ENCODE results near the gene PEX14.

- TF ChIP-seq OSR1 (CRISPR knock-in tag; IDR thresholded peaks at IDR 0.05) (no peak), PPARA (CRISPR knock-in tag; IDR thresholded peaks at IDR 0.05; ENCODE audit: borderline replicate concordance) (no peak), ZC3H10 (CRISPR knock-in tag; IDR thresholded peaks at IDR 0.05) (no peak), PATZ1 (CRISPR knock-in tag; IDR thresholded peaks at IDR 0.05; ENCODE audit: borderline replicate concordance) (no peak), GLIS3 (CRISPR knock-in tag; IDR thresholded peaks at IDR 0.05) (no peak), ISL1 (CRISPR knock-in tag; IDR thresholded peaks at IDR 0.05) (no peak)
- TF ChIP-seq, protein P1, sequence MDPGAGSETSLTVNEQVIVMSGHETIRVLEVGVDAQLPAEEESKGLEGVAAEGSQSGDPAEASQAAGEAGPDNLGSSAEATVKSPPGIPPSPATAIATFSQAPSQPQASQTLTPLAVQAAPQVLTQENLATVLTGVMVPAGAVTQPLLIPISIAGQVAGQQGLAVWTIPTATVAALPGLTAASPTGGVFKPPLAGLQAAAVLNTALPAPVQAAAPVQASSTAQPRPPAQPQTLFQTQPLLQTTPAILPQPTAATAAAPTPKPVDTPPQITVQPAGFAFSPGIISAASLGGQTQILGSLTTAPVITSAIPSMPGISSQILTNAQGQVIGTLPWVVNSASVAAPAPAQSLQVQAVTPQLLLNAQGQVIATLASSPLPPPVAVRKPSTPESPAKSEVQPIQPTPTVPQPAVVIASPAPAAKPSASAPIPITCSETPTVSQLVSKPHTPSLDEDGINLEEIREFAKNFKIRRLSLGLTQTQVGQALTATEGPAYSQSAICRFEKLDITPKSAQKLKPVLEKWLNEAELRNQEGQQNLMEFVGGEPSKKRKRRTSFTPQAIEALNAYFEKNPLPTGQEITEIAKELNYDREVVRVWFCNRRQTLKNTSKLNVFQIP (CRISPR knock-in tag; IDR thresholded peaks at IDR 0.05; ENCODE audit: borderline replicate concordance, low read depth) = no peak
- TF ChIP-seq, protein P2, sequence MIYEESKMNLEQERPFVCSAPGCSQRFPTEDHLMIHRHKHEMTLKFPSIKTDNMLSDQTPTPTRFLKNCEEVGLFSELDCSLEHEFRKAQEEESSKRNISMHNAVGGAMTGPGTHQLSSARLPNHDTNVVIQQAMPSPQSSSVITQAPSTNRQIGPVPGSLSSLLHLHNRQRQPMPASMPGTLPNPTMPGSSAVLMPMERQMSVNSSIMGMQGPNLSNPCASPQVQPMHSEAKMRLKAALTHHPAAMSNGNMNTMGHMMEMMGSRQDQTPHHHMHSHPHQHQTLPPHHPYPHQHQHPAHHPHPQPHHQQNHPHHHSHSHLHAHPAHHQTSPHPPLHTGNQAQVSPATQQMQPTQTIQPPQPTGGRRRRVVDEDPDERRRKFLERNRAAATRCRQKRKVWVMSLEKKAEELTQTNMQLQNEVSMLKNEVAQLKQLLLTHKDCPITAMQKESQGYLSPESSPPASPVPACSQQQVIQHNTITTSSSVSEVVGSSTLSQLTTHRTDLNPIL (CRISPR knock-in tag; IDR thresholded peaks at IDR 0.05; ENCODE audit: low read depth) = no peak
Measured at GRCh38 chr1:10604966-10605365, 130.2 kb downstream of the PEX14 start.

Data from SK-N-SH treated with all-trans-retinoic acid at 6 μM for 48 hours (cell line).